ENCODE results near the gene TUBA1A. TPM values are rescaled to one million over a fixed set of nuclear protein-coding genes. Genes with fewer than 3 reads are reported as not detected.

TUBA1A gene
- total and polyA plus RNA-seq, 4 donors, result 89.7 to 270 (median 259) TPM

- Histone ChIP-seq H3K4me1 (ENCODE audit: control insufficient read depth in 5 of 5, insufficient read depth in 5 of 5, low read length in 5 of 5) (peaks cover 0 to 17% (median 7%) of the 10 kb centered on the region in 5 donors), H3K27me3 (ENCODE audit: control insufficient read depth in 3 of 3, insufficient read depth in 3 of 3, low read length in 2 of 3) (no peaks in the 10 kb centered on the region), H3K27ac (ENCODE audit: low read depth in 1 of 2, low read length in 1 of 2) (peak overlapping the region in 1 of 2 donors; percentile 53), H3K9ac (ENCODE audit: insufficient read depth in 1 of 2, low read length in 2 of 2) (no peak overlapping the region), H3K4me3 (no peak overlapping the region), H3K9me3 (ENCODE audit: control insufficient read depth in 4 of 4, insufficient read depth in 3 of 4, low read length in 3 of 4) (no peaks in the 10 kb centered on the region), H3K36me3 (ENCODE audit: control insufficient read depth in 4 of 4, insufficient read depth in 4 of 4, low read length in 4 of 4) (no peaks in the 10 kb centered on the region)
- WGBS, 2 donors, result 31 to 44% methylated on average over 4 of the region's 4 CpGs
- no peak for TF ChIP-seq CTCF (IDR thresholded peaks at IDR 0.05; ENCODE audit: control extremely low read depth, extremely low read depth)
- peak; percentile 27 for ATAC-seq (ENCODE audit: insufficient read depth, low FRiP score)
- DNase-seq, result peak; percentile 43 to 75 (median 71)
Measured at GRCh38 chr12:49201595-49202295, 12.9 kb upstream of the TUBA1A start.

- Histone ChIP-seq H3K27me3 (ENCODE audit: control insufficient read depth in 3 of 3, insufficient read depth in 3 of 3, low read length in 2 of 3) (no peaks in the 10 kb centered on the region), H3K36me3 (ENCODE audit: control insufficient read depth in 4 of 4, insufficient read depth in 4 of 4, low read length in 4 of 4) (no peaks in the 10 kb centered on the region), H3K27ac (ENCODE audit: low read depth in 1 of 2, low read length in 1 of 2) (peak overlapping the region in 1 of 2 donors; percentile 23), H3K4me1 (ENCODE audit: control insufficient read depth in 5 of 5, insufficient read depth in 5 of 5, low read length in 5 of 5) (peaks cover 0 to 17% (median 7%) of the 10 kb centered on the region in 5 donors), H3K9ac (ENCODE audit: insufficient read depth in 1 of 2, low read length in 2 of 2) (no peak overlapping the region), H3K4me3 (no peak overlapping the region), H3K9me3 (ENCODE audit: control insufficient read depth in 4 of 4, insufficient read depth in 3 of 4, low read length in 3 of 4) (no peaks in the 10 kb centered on the region)
- DNase-seq (peak in 2 of 3 donors; percentile 92 to 95), ATAC-seq (ENCODE audit: insufficient read depth, low FRiP score) (no peak)
- 5 to 6% methylated on average over 4 of the region's 4 CpGs for WGBS, 2 donors
- TF ChIP-seq CTCF (IDR thresholded peaks at IDR 0.05; ENCODE audit: control extremely low read depth, extremely low read depth), result no peak
Measured at GRCh38 chr12:49200919-49201594, 12.2 kb upstream of the TUBA1A start.

GRCh38 chr12:49198431-49199155 is 9.7 kb upstream of the TUBA1A start:
- H3K27ac ChIP-seq (ENCODE audit: low read depth in 1 of 2, low read length in 1 of 2), result peak overlapping the region in 1 of 2 donors; percentile 5
- no peak overlapping the region for H3K4me3 ChIP-seq
- peak; percentile 35 to 54 (median 54) for DNase-seq
- H3K9ac ChIP-seq (ENCODE audit: insufficient read depth in 1 of 2, low read length in 2 of 2), result no peak overlapping the region
- H3K4me1 ChIP-seq (ENCODE audit: control insufficient read depth in 5 of 5, insufficient read depth in 5 of 5, low read length in 5 of 5), result peaks cover 0 to 17% (median 7%) of the 10 kb centered on the region in 5 donors
- ATAC-seq (ENCODE audit: insufficient read depth, low FRiP score), result no peak
- no peak for TF ChIP-seq CTCF (IDR thresholded peaks at IDR 0.05; ENCODE audit: control extremely low read depth, extremely low read depth)
- no peaks in the 10 kb centered on the region for H3K36me3 ChIP-seq (ENCODE audit: control insufficient read depth in 4 of 4, insufficient read depth in 4 of 4, low read length in 4 of 4)
- WGBS, 2 donors, result 74 to 79% methylated on average over 11 of the region's 11 CpGs
- no peaks in the 10 kb centered on the region for H3K27me3 ChIP-seq (ENCODE audit: control insufficient read depth in 3 of 3, insufficient read depth in 3 of 3, low read length in 2 of 3)
- no peaks in the 10 kb centered on the region for H3K9me3 ChIP-seq (ENCODE audit: control insufficient read depth in 4 of 4, insufficient read depth in 3 of 4, low read length in 3 of 4)

All from lung (tissue), 12 donors.